Suprapubic skin (tissue), 4 donors: ENCODE measurements around the gene NLRC5. TPM values are rescaled to one million over a fixed set of nuclear protein-coding genes. Genes with fewer than 3 reads are reported as not detected.
A peak's percentile ranks its signal among the peaks of the same experiment; 100 is the strongest.

Source experiments
- DNase-seq, 2 donors: peaks; one replicate each; pipeline ENCODE4 v3.0.0-alpha.2; 2019; ENCODE audit warnings: low spot score in 2 of 2
- H3K27ac ChIP-seq: fragments of 200-600 bp; sonication (generic); one replicate; pipeline ENCODE4 v1.5.1; 2019
- H3K27me3 ChIP-seq: fragments of 200-600 bp; sonication (generic); one replicate; pipeline ENCODE4 v1.5.1; 2019
- H3K36me3 ChIP-seq: fragments of 200-600 bp; sonication (generic); one replicate; pipeline ENCODE4 v1.5.1; 2019
- H3K4me1 ChIP-seq: fragments of 200-600 bp; sonication (generic); one replicate; pipeline ENCODE4 v1.5.1; 2019
- H3K4me3 ChIP-seq: fragments of 200-600 bp; sonication (generic); one replicate; pipeline ENCODE4 v1.5.1; 2019; ENCODE audit warnings: mild to moderate bottlenecking
- H3K9me3 ChIP-seq: fragments of 200-600 bp; sonication (generic); one replicate; pipeline ENCODE4 v1.5.1; 2019
- EP300 ChIP-seq: sonication (generic); formaldehyde crosslinking; IDR thresholded peaks from one replicate; pipeline ENCODE4 v1.6.1; 2017; ENCODE audit warnings: antibody characterized with exemption
- POLR2A ChIP-seq, 2 donors: fragments of 450-650 bp; IDR thresholded peaks; one replicate each; pipeline ENCODE4 v1.6.1; 2017; ENCODE audit warnings: antibody characterized with exemption in 2 of 2, mild to moderate bottlenecking in 2 of 2, moderate library complexity in 2 of 2
- POLR2AphosphoS5 ChIP-seq, 3 donors: sonication (generic); formaldehyde crosslinking; IDR thresholded peaks; one replicate each; pipeline ENCODE4 v1.6.1; 2017; ENCODE audit warnings: antibody characterized with exemption in 3 of 3
- WGBS: methylation state at CpG from one replicate; pipeline ENCODE4 v1.1.5; 2018; 5-methylcytosine and 5-hydroxymethylcytosine counted together
- total RNA-seq, 4 donors: library from RNA; depleted of rRNA; stranded (reverse); fragments of >200 nt; gene quantifications; one replicate each; pipeline ENCODE4 v1.1.0, GENCODE V29; 2016
- TF ChIP-seq, protein P1 (sequence below), 2 donors: fragments of 200-600 bp in 1 of 2; fragments of 450-650 bp in 1 of 2; sonication (generic) in 1 of 2; IDR thresholded peaks; one replicate each; pipeline ENCODE4 v1.5.1; 2016 to 2019; ENCODE audit warnings: antibody characterized with exemption in 2 of 2, mild to moderate bottlenecking in 1 of 2, moderate library complexity in 1 of 2

NLRC5 gene
- total RNA-seq, 4 donors from 2014 or later = 36.9 to 133 (median 54.4) TPM

DNA sequence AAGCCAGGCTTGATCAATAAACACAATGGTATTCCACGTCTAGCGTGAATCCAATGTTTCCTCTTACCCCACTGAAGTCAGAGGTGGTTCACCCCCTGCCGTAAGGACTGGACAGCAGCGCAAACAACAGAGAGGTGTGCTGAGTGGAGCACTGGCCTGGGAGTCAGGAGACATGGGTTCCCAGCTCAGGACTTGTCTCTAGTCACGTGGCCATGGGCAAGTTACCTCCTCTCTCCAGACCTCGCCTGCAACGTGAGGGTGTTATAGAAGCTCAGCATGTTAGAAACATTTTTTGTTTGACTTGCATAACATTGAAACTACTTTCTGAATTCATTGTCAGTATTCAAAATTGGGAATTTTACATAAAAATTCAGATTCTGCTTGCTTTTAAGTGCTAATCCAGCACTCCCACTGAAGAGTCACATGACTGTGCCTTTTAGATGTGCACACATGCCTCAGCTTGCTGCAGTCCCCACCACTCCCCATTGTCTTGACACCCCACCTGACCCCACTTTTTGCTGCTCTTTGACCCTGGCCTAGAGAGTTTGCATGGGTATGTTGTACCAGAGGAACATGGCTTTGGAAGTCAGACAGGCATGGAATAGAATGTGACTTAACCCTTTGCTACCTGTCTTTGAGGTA, 94.2 kb downstream of the NLRC5 start:
- no peak for DNase-seq
- 78% methylated on average over 5 of the region's 7 CpGs for WGBS
- Histone ChIP-seq H3K36me3 (peaks cover 18% of the 10 kb centered on the region), H3K4me3 (no peak overlapping the region), H3K27me3 (no peaks in the 10 kb centered on the region), H3K9me3 (no peaks in the 10 kb centered on the region), H3K4me1 (peaks cover 6% of the 10 kb centered on the region), H3K27ac (no peak overlapping the region)
- no peak for TF ChIP-seq EP300
- TF ChIP-seq, protein P1, sequence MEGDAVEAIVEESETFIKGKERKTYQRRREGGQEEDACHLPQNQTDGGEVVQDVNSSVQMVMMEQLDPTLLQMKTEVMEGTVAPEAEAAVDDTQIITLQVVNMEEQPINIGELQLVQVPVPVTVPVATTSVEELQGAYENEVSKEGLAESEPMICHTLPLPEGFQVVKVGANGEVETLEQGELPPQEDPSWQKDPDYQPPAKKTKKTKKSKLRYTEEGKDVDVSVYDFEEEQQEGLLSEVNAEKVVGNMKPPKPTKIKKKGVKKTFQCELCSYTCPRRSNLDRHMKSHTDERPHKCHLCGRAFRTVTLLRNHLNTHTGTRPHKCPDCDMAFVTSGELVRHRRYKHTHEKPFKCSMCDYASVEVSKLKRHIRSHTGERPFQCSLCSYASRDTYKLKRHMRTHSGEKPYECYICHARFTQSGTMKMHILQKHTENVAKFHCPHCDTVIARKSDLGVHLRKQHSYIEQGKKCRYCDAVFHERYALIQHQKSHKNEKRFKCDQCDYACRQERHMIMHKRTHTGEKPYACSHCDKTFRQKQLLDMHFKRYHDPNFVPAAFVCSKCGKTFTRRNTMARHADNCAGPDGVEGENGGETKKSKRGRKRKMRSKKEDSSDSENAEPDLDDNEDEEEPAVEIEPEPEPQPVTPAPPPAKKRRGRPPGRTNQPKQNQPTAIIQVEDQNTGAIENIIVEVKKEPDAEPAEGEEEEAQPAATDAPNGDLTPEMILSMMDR (IDR thresholded peaks at IDR 0.05) = no peak
- no peak for TF ChIP-seq POLR2A (IDR thresholded peaks at IDR 0.05)
- no peak for TF ChIP-seq POLR2AphosphoS5 (IDR thresholded peaks at IDR 0.05)

DNA sequence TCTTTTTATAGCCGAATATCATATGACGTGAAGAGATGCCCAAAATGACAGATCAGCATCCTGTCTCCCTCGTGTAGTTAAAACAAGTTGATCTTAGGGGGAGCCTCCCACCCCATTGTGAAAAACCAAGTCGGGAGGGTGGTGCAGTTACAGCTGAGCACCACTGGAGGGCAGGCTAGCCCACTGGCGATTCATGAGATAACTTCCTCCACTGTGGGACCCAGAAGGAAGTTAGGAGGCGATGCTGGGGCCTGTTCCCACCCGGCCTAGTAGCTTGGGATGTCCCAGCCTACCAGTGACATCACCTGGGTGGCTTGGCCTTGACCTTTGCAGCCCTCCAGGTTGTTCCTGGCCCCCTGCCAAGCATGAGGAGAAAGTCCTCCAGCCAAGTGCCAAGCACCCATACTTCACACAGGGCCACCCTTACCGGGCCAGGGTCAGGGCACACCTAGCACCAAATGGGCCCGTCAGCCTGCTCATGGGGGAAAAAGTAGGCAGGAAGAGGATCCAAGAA, 95.0 kb downstream of the NLRC5 start:
- no peak overlapping the region for H3K4me3 ChIP-seq
- DNase-seq = peak; percentile 85 to 88
- H3K9me3 ChIP-seq = no peaks in the 10 kb centered on the region
- 6% methylated on average over 8 of the region's 9 CpGs for WGBS
- H3K36me3 ChIP-seq = peaks cover 13% of the 10 kb centered on the region
- no peaks in the 10 kb centered on the region for H3K27me3 ChIP-seq
- TF ChIP-seq POLR2AphosphoS5 (IDR thresholded peaks at IDR 0.05) (no peak), POLR2A (IDR thresholded peaks at IDR 0.05) (no peak), EP300 (no peak)
- TF ChIP-seq, protein P1 (IDR thresholded peaks at IDR 0.05) = peak; percentile 95 to 98
- peaks cover 6% of the 10 kb centered on the region for H3K4me1 ChIP-seq
- no peak overlapping the region for H3K27ac ChIP-seq

DNA sequence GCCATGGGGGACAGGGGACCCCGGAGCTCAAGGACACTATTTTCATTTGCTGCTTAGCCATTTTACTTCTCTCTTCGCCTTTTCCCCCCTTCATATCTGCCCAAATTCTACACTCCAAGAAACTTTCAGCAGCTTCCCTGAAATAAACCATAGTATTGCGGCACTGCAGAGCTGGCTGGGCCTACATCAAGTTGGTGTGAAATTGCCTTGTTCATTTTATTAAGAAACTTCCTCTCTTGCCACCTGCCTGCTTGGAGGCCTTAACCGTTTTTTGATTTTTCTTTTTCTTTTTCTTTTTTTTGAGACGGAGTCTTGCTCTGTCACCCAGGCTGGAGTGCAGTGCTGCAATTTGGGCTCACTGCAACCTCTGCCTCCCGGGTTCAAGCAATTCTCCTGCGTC, 95.6 kb downstream of the NLRC5 start:
- WGBS = 86% methylated on average over 7 of the region's 7 CpGs
- no peak overlapping the region for H3K27ac ChIP-seq
- DNase-seq = no peak
- H3K9me3 ChIP-seq = no peaks in the 10 kb centered on the region
- TF ChIP-seq, protein P1 (IDR thresholded peaks at IDR 0.05) = no peak
- TF ChIP-seq POLR2A (IDR thresholded peaks at IDR 0.05) (no peak), POLR2AphosphoS5 (IDR thresholded peaks at IDR 0.05) (no peak), EP300 (no peak)
- no peak overlapping the region for H3K4me3 ChIP-seq
- peaks cover 12% of the 10 kb centered on the region for H3K36me3 ChIP-seq
- H3K4me1 ChIP-seq = peaks cover 6% of the 10 kb centered on the region
- no peaks in the 10 kb centered on the region for H3K27me3 ChIP-seq

DNA sequence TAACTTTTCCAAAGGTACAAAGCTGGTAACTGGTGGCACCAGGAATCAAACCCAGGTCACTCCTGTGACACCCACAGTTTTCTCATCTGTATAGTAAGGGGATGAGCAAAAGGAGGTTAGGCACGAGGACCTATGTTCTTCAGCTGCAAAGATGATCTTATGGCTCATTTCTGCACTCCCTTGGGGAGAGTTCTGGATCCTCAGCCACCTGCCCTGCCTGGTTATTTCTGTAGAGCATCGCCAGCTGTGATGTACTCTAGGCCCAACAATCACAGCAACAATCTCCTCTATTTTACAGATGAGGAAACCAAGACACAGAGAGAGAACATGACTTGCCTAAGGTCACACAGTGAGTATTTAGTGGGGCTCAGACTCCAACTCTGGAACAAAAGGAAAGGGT, 97.6 kb downstream of the NLRC5 start:
- Histone ChIP-seq H3K27ac (no peak overlapping the region), H3K27me3 (no peaks in the 10 kb centered on the region), H3K36me3 (no peaks in the 10 kb centered on the region), H3K9me3 (no peaks in the 10 kb centered on the region), H3K4me3 (no peak overlapping the region), H3K4me1 (peaks cover 16% of the 10 kb centered on the region)
- TF ChIP-seq POLR2A (IDR thresholded peaks at IDR 0.05) (no peak), EP300 (no peak), POLR2AphosphoS5 (IDR thresholded peaks at IDR 0.05) (no peak)
- TF ChIP-seq, protein P1 (IDR thresholded peaks at IDR 0.05) = no peak
- DNase-seq = no peak
- 63% methylated on average over 2 of the region's 2 CpGs for WGBS

DNA sequence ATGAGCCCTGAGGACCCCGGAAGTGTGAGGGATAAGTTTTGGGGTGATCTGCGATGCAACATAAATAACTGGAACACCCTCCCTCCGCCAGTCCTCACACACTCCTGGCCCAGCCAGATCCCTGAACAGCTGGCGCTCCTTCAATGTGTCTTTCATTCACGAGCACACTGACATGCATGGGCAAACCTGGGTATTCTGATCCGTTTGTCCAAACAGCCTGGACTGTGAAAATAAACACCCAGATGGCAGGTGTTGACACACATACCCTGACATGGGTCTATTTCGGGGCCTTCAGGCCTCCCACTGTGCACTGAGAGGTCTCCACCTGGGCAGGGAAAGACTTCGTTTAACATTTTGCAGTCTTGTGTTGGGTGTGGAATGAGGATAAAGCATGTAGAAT, 100.0 kb downstream of the NLRC5 start:
- DNase-seq = no peak
- no peak for TF ChIP-seq POLR2A (IDR thresholded peaks at IDR 0.05)
- TF ChIP-seq, protein P1 (IDR thresholded peaks at IDR 0.05) = no peak
- no peak for TF ChIP-seq EP300
- no peak for TF ChIP-seq POLR2AphosphoS5 (IDR thresholded peaks at IDR 0.05)
- 82% methylated on average over 8 of the region's 8 CpGs for WGBS

More for the DNA sequence above, 100.0 kb downstream of the NLRC5 start:
- Histone ChIP-seq H3K36me3 (no peaks in the 10 kb centered on the region), H3K4me1 (peaks cover 30% of the 10 kb centered on the region), H3K9me3 (no peaks in the 10 kb centered on the region), H3K4me3 (no peak overlapping the region), H3K27ac (no peak overlapping the region), H3K27me3 (no peaks in the 10 kb centered on the region)
